ENCODE measurements around the gene ODF2L. TPM values are rescaled to one million over a fixed set of nuclear protein-coding genes. Genes with fewer than 3 reads are reported as not detected.

ODF2L gene
- total RNA-seq, 2 donors from 2014 or later = 47.9 to 54.2 TPM

DNA sequence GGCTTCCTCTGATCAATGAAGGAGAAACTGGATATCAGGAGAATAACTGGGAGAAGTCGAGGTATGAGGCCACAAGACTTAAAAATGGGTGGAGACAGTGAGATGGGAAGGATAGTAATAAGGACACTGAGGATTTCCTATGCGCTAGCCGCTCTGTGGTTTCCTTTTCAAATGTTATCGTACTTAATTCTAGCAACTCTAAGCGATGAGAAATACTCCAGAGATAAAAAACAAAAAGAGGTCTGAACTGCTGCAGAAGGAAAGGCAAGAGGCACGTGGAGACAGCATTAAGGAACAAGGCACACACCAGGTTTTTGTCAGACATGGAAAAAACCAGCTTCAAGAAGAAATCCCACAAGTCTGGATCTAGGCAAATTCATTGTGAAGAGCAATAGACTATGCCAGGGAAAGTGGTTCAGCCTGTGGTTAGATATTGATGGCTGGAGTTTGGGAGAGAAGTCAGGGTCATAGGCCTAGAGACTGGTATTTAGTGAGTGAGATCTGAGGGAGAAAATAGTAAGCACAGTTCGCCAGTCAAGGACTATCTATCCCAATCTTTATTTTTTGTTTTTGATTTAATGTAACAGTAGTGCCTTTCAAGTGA, 33.1 kb upstream of the ODF2L start:
- no peaks in the 10 kb centered on the region for H3K4me1 ChIP-seq (replicated peaks)
- no peak for DNase-seq (ENCODE audit: low spot score)
- no peaks in the 10 kb centered on the region for H3K9me3 ChIP-seq
- no peak overlapping the region for H3K27ac ChIP-seq
- no peak overlapping the region for H3K4me3 ChIP-seq
- intact Hi-C loops (cut with DNase I) = no loop called here
- H3K27me3 ChIP-seq (replicated peaks; ENCODE audit: insufficient read depth) = no peaks in the 10 kb centered on the region
- TF ChIP-seq POLR2A (IDR thresholded peaks at IDR 0.05) (no peak), POLR2AphosphoS5 (IDR thresholded peaks at IDR 0.05) (no peak)
- TF ChIP-seq, protein P1, sequence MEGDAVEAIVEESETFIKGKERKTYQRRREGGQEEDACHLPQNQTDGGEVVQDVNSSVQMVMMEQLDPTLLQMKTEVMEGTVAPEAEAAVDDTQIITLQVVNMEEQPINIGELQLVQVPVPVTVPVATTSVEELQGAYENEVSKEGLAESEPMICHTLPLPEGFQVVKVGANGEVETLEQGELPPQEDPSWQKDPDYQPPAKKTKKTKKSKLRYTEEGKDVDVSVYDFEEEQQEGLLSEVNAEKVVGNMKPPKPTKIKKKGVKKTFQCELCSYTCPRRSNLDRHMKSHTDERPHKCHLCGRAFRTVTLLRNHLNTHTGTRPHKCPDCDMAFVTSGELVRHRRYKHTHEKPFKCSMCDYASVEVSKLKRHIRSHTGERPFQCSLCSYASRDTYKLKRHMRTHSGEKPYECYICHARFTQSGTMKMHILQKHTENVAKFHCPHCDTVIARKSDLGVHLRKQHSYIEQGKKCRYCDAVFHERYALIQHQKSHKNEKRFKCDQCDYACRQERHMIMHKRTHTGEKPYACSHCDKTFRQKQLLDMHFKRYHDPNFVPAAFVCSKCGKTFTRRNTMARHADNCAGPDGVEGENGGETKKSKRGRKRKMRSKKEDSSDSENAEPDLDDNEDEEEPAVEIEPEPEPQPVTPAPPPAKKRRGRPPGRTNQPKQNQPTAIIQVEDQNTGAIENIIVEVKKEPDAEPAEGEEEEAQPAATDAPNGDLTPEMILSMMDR (IDR thresholded peaks at IDR 0.05) = no peak
- 76% methylated on average over 7 of the region's 7 CpGs for WGBS
- H3K36me3 ChIP-seq = no peaks in the 10 kb centered on the region

- intact Hi-C loops (cut with DNase I) = no loop called here
- Histone ChIP-seq H3K4me3 (no peak within 1 kb of the TSS), H3K9me3 (no peaks in the 10 kb centered on the region), H3K27me3 (replicated peaks; ENCODE audit: insufficient read depth) (no peaks in the 10 kb centered on the region), H3K36me3 (no peaks in the 10 kb centered on the region), H3K27ac (no peak within 1 kb of the TSS), H3K4me1 (replicated peaks) (no peaks in the 10 kb centered on the region)
- TF ChIP-seq POLR2AphosphoS5 (IDR thresholded peaks at IDR 0.05) (no peak), POLR2A (IDR thresholded peaks at IDR 0.05) (no peak)
- TF ChIP-seq, protein P1 (IDR thresholded peaks at IDR 0.05) = no peak
- DNase-seq (ENCODE audit: low spot score) = no peak
Measured at GRCh38 chr1:86423873-86424272, 27.8 kb upstream of the ODF2L start, which contains the start of gene CLCA2. CLCA2 (plus strand) TSS chr1:86424171; CDS start chr1:86424248, 77 bp downstream.

GRCh38 chr1:86423473-86423872, 27.4 kb upstream of the ODF2L start:
- Histone ChIP-seq H3K36me3 (no peaks in the 10 kb centered on the region), H3K27me3 (replicated peaks; ENCODE audit: insufficient read depth) (no peaks in the 10 kb centered on the region), H3K27ac (no peak overlapping the region), H3K4me1 (replicated peaks) (no peaks in the 10 kb centered on the region), H3K9me3 (no peaks in the 10 kb centered on the region), H3K4me3 (no peak overlapping the region)
- no peak for DNase-seq (ENCODE audit: low spot score)
- TF ChIP-seq POLR2A (IDR thresholded peaks at IDR 0.05) = no peak
- TF ChIP-seq, protein P1 (IDR thresholded peaks at IDR 0.05) = no peak
- no peak for TF ChIP-seq POLR2AphosphoS5 (IDR thresholded peaks at IDR 0.05)
- intact Hi-C loops (cut with DNase I) = no loop called here

DNA sequence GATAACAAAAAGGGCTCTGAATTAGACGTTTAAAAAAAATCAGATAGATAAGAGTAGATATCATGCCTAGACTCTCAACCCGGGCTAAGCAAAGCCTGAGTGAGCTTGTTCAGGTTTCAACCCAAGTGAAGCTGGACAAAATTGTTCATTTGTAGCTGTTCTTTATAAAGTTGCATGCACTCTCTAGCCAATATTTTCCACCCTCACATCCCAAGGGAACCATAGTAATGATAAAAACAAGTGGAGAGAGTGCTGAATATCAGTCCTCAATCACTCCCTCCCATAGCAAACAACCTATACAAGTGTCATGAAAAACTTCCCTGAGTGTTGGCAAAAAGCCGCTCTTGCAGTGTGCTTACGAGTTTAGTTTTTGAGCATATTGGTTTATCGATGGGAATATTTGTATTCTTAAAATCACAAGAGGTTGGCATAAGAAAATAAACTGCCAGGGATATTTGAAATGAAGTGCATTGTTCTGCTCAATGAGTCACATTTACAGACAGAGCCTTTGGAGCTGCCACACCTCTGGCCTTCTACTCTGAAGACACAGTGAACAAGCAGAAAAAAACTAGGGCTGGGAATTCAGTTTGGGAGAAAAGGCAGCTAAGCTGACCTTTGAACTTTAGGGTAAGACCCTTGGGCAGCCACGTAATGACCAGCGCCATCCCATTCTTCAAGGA, 25.6 kb upstream of the ODF2L start:
- 65% methylated on average over 7 of the region's 7 CpGs for WGBS
- no peak for TF ChIP-seq POLR2A (IDR thresholded peaks at IDR 0.05)
- TF ChIP-seq, protein P1 (IDR thresholded peaks at IDR 0.05) = no peak
- no peak for TF ChIP-seq POLR2AphosphoS5 (IDR thresholded peaks at IDR 0.05)
- H3K27me3 ChIP-seq (replicated peaks; ENCODE audit: insufficient read depth) = no peaks in the 10 kb centered on the region
- no peaks in the 10 kb centered on the region for H3K36me3 ChIP-seq
- no peak overlapping the region for H3K4me3 ChIP-seq
- intact Hi-C loops (cut with DNase I) = no loop called here
- H3K9me3 ChIP-seq = no peaks in the 10 kb centered on the region
- H3K27ac ChIP-seq = no peak overlapping the region
- H3K4me1 ChIP-seq (replicated peaks) = no peaks in the 10 kb centered on the region
- no peak for DNase-seq (ENCODE audit: low spot score)

Data from prostate gland (tissue), 2 donors.